ENCODE measurements around the gene CARD11.

Gene CARD11

GRCh38 chr7:2894118-2894940, 149.3 kb downstream of the CARD11 start:
- no peak for TF ChIP-seq REST (IDR thresholded peaks at IDR 0.05; ENCODE audit: insufficient replicate concordance, low read depth)
- no peak for TF ChIP-seq GABPA (IDR thresholded peaks at IDR 0.05; ENCODE audit: low read depth)
- no peak for TF ChIP-seq SPI1 (IDR thresholded peaks at IDR 0.05; ENCODE audit: borderline replicate concordance, low read depth)
- TF ChIP-seq, protein P1, sequence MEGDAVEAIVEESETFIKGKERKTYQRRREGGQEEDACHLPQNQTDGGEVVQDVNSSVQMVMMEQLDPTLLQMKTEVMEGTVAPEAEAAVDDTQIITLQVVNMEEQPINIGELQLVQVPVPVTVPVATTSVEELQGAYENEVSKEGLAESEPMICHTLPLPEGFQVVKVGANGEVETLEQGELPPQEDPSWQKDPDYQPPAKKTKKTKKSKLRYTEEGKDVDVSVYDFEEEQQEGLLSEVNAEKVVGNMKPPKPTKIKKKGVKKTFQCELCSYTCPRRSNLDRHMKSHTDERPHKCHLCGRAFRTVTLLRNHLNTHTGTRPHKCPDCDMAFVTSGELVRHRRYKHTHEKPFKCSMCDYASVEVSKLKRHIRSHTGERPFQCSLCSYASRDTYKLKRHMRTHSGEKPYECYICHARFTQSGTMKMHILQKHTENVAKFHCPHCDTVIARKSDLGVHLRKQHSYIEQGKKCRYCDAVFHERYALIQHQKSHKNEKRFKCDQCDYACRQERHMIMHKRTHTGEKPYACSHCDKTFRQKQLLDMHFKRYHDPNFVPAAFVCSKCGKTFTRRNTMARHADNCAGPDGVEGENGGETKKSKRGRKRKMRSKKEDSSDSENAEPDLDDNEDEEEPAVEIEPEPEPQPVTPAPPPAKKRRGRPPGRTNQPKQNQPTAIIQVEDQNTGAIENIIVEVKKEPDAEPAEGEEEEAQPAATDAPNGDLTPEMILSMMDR (IDR thresholded peaks at IDR 0.05; ENCODE audit: insufficient read depth, low read length), result no peak
- no peak for TF ChIP-seq POLR2AphosphoS5 (IDR thresholded peaks at IDR 0.05; ENCODE audit: low read depth)
- H3K27ac ChIP-seq (replicated peaks), result no peak overlapping the region
- peak in 1 of 2 experiments; percentile 5 for DNase-seq (ENCODE audit: low read depth in 1 of 2, low spot score in 1 of 2)
- H3K27me3 ChIP-seq (ENCODE audit: insufficient read depth, poor library complexity, severe bottlenecking), result no peaks in the 10 kb centered on the region
- H3K4me3 ChIP-seq (replicated peaks; ENCODE audit: insufficient read depth, low read length), result no peak overlapping the region

DNA sequence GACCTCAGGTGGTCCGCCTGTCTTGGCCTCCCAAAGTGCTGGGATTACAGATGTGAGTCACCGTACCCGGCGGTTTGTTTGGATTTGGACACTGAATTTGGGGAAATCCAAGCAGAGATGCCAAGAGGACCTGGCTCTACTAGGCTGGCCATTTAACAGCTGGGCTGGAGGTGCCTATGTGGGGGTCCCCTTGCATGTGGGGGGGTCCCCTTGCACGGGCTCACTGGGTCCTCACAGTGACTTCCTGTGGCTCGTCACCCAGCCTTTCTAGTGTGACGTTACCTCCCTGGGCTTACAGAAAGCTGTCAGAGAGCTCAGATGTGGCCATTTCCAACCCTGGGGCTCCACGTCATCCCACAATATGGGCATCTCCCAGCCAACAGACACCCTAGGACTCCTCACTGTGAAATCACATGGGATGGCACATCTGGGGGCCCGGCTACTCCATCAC, 150.2 kb downstream of the CARD11 start:
- Histone ChIP-seq H3K27me3 (ENCODE audit: insufficient read depth, poor library complexity, severe bottlenecking) (no peaks in the 10 kb centered on the region), H3K27ac (replicated peaks) (no peak overlapping the region), H3K4me3 (replicated peaks; ENCODE audit: insufficient read depth, low read length) (no peak overlapping the region)
- DNase-seq (ENCODE audit: low read depth in 1 of 2, low spot score in 1 of 2), result no peak
- no peak for TF ChIP-seq POLR2AphosphoS5 (IDR thresholded peaks at IDR 0.05; ENCODE audit: low read depth)
- no peak for TF ChIP-seq GABPA (IDR thresholded peaks at IDR 0.05; ENCODE audit: low read depth)
- TF ChIP-seq, protein P1 (IDR thresholded peaks at IDR 0.05; ENCODE audit: insufficient read depth, low read length), result no peak
- no peak for TF ChIP-seq SPI1 (IDR thresholded peaks at IDR 0.05; ENCODE audit: borderline replicate concordance, low read depth)
- no peak for TF ChIP-seq REST (IDR thresholded peaks at IDR 0.05; ENCODE audit: insufficient replicate concordance, low read depth)

DNA sequence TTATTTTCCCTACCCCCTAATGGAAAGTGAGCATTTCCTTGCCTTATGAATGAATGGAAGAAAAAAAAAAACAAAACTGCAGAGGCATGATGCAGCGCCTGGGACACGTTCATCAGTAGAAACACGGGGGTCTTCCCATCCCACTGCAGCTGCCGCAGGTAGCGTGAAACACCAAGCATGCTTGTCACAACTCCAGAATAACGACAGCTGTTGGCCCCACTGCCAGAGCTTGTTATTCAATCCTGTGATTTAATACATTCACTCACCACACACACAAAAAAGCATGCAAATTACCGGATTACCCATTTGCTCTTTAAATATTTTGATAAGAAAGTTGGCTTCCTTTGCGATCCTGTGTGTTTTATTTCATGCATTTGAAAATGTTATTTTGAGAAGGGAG, 151.1 kb downstream of the CARD11 start:
- H3K4me3 ChIP-seq (replicated peaks; ENCODE audit: insufficient read depth, low read length), result no peak overlapping the region
- no peaks in the 10 kb centered on the region for H3K27me3 ChIP-seq (ENCODE audit: insufficient read depth, poor library complexity, severe bottlenecking)
- DNase-seq (ENCODE audit: low read depth in 1 of 2, low spot score in 1 of 2), result no peak
- no peak for TF ChIP-seq POLR2AphosphoS5 (IDR thresholded peaks at IDR 0.05; ENCODE audit: low read depth)
- H3K27ac ChIP-seq (replicated peaks), result no peak overlapping the region

DNA sequence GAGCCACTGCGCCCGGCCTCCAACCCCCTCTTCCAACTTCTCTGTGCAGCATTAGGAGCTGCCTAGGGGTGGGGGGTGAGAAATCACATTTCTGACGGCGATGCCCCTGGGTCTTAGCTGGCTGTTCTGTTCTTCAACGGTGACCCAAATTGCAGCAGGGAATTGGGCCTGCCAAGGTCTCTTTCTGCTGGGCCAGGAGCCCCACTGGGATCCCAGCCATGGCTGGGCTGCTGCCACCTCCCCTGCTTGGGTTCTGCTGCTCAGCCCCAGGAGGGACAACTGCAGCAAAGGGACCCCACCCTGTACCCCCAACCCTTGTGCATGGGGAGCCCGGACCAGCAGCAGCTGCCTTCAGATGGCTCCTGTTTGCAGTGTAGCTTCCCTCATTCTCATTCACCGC, 155.9 kb downstream of the CARD11 start:
- no peak for TF ChIP-seq SPI1 (IDR thresholded peaks at IDR 0.05; ENCODE audit: borderline replicate concordance, low read depth)
- TF ChIP-seq GABPA (IDR thresholded peaks at IDR 0.05; ENCODE audit: low read depth), result no peak
- TF ChIP-seq POLR2AphosphoS5 (IDR thresholded peaks at IDR 0.05; ENCODE audit: low read depth), result no peak
- TF ChIP-seq, protein P1 (IDR thresholded peaks at IDR 0.05; ENCODE audit: insufficient read depth, low read length), result no peak
- no peak for TF ChIP-seq REST (IDR thresholded peaks at IDR 0.05; ENCODE audit: insufficient replicate concordance, low read depth)

More for the DNA sequence above, 155.9 kb downstream of the CARD11 start:
- H3K27ac ChIP-seq (replicated peaks), result no peak overlapping the region
- DNase-seq (ENCODE audit: low read depth in 1 of 2, low spot score in 1 of 2), result no peak
- H3K4me3 ChIP-seq (replicated peaks; ENCODE audit: insufficient read depth, low read length), result no peak overlapping the region
- no peaks in the 10 kb centered on the region for H3K27me3 ChIP-seq (ENCODE audit: insufficient read depth, poor library complexity, severe bottlenecking)

Data from HL-60 (cell line).